Panc1 (cell line): ENCODE data around the gene KCNAB1.

ENCODE experiments used
- CTCF ChIP-seq: fragments of 450-650 bp; IDR thresholded peaks from 2 replicates; pipeline ENCODE4 v1.5.1; 2017; ENCODE audit warnings: mild to moderate bottlenecking
- POLR2AphosphoS5 ChIP-seq: IDR thresholded peaks from 2 replicates; pipeline ENCODE4 v1.6.1; 2012; ENCODE audit warnings: mild to moderate bottlenecking, low read depth, low read length, moderate library complexity
- REST ChIP-seq, 2 experiments: IDR thresholded peaks; 2 replicates each; pipeline ENCODE4 v1.6.1; 2011 to 2012; ENCODE audit warnings: low read depth in 2 of 2, control low read depth in 1 of 2, low read length in 1 of 2, mild to moderate bottlenecking in 1 of 2, moderate library complexity in 1 of 2; ENCODE audit not compliant: insufficient read depth in 1 of 2
- SIN3A ChIP-seq: IDR thresholded peaks from 2 replicates; pipeline ENCODE4 v1.6.1; 2012; ENCODE audit warnings: low read depth, mild to moderate bottlenecking, low read length, moderate library complexity, borderline replicate concordance; ENCODE audit not compliant: insufficient read depth
- TCF7L2 ChIP-seq: IDR thresholded peaks from 2 replicates; pipeline ENCODE4 v1.6.1; 2011; ENCODE audit warnings: mild to moderate bottlenecking, low read depth, low read length, inconsistent platforms

- TF ChIP-seq CTCF (no peak), REST (IDR thresholded peaks at IDR 0.05; ENCODE audit: insufficient read depth in 1 of 2, low read depth in 2 of 2, low read length in 1 of 2) (no peak), POLR2AphosphoS5 (no peak), TCF7L2 (no peak), SIN3A (no peak)
These were observed 251.3 kb downstream of the KCNAB1 start for GRCh38 chr3:156371701-156372100.
